Transverse colon (tissue), 4 donors: Measurements from ENCODE around the gene RHOBTB3. TPM values are rescaled to one million over a fixed set of nuclear protein-coding genes. Genes with fewer than 3 reads are reported as not detected.

Source experiments
- DNase-seq: peaks from one replicate; pipeline ENCODE4 v3.0.0-alpha.2; 2019
- H3K27ac ChIP-seq, 4 donors: fragments of 200-600 bp; sonication (generic); 2 replicates each; pipeline ENCODE4 v1.5.1; 2016 to 2018; ENCODE audit warnings: inconsistent platforms in 4 of 4
- H3K27me3 ChIP-seq: fragments of 200-600 bp; sonication (generic); 2 replicates; pipeline ENCODE4 v1.5.1; 2017; ENCODE audit warnings: inconsistent platforms
- H3K36me3 ChIP-seq, 4 donors: fragments of 200-600 bp; sonication (generic); 2 replicates each; pipeline ENCODE4 v1.5.1; 2017 to 2019; ENCODE audit warnings: inconsistent platforms in 4 of 4
- H3K4me1 ChIP-seq, 4 donors: fragments of 200-600 bp; sonication (generic); 2 replicates each; pipeline ENCODE4 v1.5.1; 2017 to 2020; ENCODE audit warnings: inconsistent platforms in 4 of 4
- H3K4me3 ChIP-seq, 4 donors: fragments of 200-600 bp; sonication (generic); 1 replicate in 1 of 4; 2 replicates in 3 of 4; pipeline versions ENCODE4 v1.5.1 to v1.6.1; 2017 to 2019; ENCODE audit warnings: inconsistent platforms in 4 of 4
- H3K9me3 ChIP-seq, 2 donors: fragments of 200-600 bp; sonication (generic); 2 replicates each; pipeline ENCODE4 v1.5.1; 2017 to 2019; ENCODE audit warnings: inconsistent platforms in 2 of 2
- EP300 ChIP-seq: sonication (generic); formaldehyde crosslinking; IDR thresholded peaks from one replicate; pipeline ENCODE4 v1.6.1; 2017; ENCODE audit warnings: antibody characterized with exemption, low read depth
- POLR2A ChIP-seq: fragments of 450-650 bp; IDR thresholded peaks from one replicate; pipeline ENCODE4 v1.6.1; 2016; ENCODE audit warnings: antibody characterized with exemption, mild to moderate bottlenecking, moderate library complexity
- POLR2AphosphoS5 ChIP-seq, 3 donors: sonication (generic); formaldehyde crosslinking; IDR thresholded peaks; one replicate each; pipeline ENCODE4 v1.6.1; 2016; ENCODE audit warnings: antibody characterized with exemption in 3 of 3
- WGBS, 2 donors: methylation state at CpG; one replicate each; pipeline ENCODE4 v1.1.5; 2018; ENCODE audit warnings: low coverage in 1 of 2; 5-methylcytosine and 5-hydroxymethylcytosine counted together
- in situ Hi-C, 4 donors: fragments of 200-750 bp; cut with MboI; loops; one replicate each; pipeline versions ENCODE4 v1.15.0 to v1.15.1; 2017; ENCODE audit warnings: low sequenced_read_pairs in 3 of 4, low pct_ligation_motif_present in 1 of 4, low pct_unique_long_range_greater_than_20kb in 1 of 4
- intact Hi-C: fragments of 100-400 bp; cut with DNase I; formaldehyde crosslinking; loops from one replicate; pipeline ENCODE4 v1.15.1; 2023; ENCODE audit warnings: low total_unique reads
- total RNA-seq, 4 donors: library from RNA; depleted of rRNA; stranded (reverse); fragments of >200 nt; gene quantifications; one replicate each; pipeline ENCODE4 v1.1.0, GENCODE V29; 2016
- TF ChIP-seq, protein P1 (sequence below), 5 experiments: fragments of 200-600 bp in 3 of 5; fragments of 450-650 bp in 2 of 5; sonication (generic) in 3 of 5; IDR thresholded peaks; 1 replicate in 2 of 5; 2 replicates in 3 of 5; pipeline ENCODE4 v1.5.1; 2016 to 2017; ENCODE audit warnings: antibody characterized with exemption in 5 of 5, inconsistent platforms in 3 of 5, mild to moderate bottlenecking in 2 of 5, moderate library complexity in 1 of 5

The RHOBTB3 gene
- total RNA-seq, 4 donors from 2014 or later: 53.0 to 143 (median 84.2) TPM

DNA sequence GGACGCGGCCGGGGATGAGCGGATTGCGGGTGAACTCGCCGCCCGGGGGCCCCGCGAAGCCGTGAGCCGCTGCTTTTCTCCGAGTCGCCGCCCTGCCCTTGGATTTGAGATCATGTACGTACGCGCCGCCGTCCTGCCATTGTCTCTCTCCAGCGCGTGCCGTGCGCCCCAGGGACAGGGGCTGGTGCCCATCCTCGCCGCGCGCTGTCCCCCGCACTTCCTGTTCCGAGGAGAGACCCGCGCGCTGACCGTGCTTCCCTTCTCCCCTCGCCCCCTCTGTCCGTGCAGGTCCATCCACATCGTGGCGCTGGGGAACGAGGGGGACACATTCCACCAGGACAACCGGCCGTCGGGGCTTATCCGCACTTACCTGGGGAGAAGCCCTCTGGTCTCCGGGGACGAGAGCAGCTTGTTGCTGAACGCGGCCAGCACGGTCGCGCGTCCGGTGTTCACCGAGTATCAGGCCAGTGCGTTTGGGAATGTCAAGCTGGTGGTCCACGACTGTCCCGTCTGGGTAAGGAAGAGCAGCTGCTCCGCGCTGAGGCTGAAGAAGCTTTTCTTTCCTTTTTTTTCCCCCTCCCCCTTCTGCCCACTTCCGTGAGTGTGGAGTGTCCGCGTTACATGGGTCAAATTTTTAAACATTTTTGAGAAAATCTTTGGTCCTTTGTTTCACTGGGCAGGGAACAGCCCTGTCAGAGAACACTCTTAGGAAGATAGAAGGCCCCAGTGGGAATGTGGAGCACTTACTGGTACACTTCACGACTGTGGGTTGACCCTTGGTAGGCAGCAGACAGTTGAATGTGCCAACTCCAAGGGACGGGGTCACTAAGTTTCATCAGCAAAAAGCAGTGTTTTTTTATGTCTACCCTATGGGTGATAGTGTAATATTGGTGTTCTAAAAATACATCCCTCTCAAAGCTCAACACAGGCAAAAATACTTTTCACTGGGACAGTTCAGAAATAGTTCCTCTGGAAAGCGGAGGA, 727 bp downstream of the RHOBTB3 start:
- TF ChIP-seq POLR2A (no peak), POLR2AphosphoS5 (IDR thresholded peaks at IDR 0.05) (peak in 2 of 3 donors; percentile 10 to 13)
- WGBS, 2 donors: 2 to 6% methylated on average over 3 to 46 of the region's 64 CpGs
- Histone ChIP-seq H3K4me3 (peak overlapping the region; percentile 79 to 95 (median 84)), H3K4me1 (peaks cover 4 to 79% (median 48%) of the 10 kb centered on the region in 4 donors), H3K36me3 (no peaks in the 10 kb centered on the region), H3K27me3 (no peaks in the 10 kb centered on the region), H3K27ac (peak overlapping the region; percentile 93 to 95 (median 94)), H3K9me3 (no peaks in the 10 kb centered on the region)
- DNase-seq: peak; percentile 56
- in situ Hi-C loops: no loop called here
- intact Hi-C loops: loop anchor here (10.0 kb wide), 1 partner anchor 67 kb away; no protein-coding TSS in a partner anchor

DNA sequence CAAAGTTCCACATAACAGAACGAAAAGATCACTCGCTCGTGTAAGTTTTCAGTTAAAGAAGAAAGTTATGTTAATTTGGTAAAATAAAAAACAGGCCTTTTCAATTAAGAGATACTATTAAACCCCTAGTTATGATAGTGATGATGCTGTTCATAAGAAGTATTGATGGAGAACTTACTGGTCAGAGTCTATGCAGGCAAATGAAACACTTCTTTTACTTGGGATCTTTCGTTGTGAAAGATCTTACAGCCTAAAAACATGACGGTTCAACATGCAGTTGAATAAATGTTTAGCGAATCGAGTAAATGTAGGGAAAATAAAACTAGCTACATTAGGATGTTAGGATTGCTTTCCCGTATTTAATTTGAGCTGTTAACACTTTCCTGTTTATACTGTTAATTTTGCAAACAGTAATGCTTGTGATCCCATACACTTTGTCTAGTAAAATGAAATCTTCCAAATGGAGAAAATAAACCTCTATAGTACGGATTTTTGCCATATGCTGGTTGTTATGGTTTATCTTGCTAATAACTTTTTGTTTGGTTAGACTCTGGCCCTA, 2.0 kb downstream of the RHOBTB3 start:
- H3K4me3 ChIP-seq: peak overlapping the region in 3 of 4 donors; percentile 79 to 95 (median 86)
- H3K9me3 ChIP-seq: no peaks in the 10 kb centered on the region
- peak overlapping the region; percentile 93 to 95 (median 94) for H3K27ac ChIP-seq
- DNase-seq: no peak
- intact Hi-C loops: loop anchor here (10.0 kb wide), 1 partner anchor 68 kb away; no protein-coding TSS in a partner anchor
- no peaks in the 10 kb centered on the region for H3K27me3 ChIP-seq
- H3K36me3 ChIP-seq: peaks cover 0 to under 1% (median 0%) of the 10 kb centered on the region in 4 donors
- in situ Hi-C loops: no loop called here
- H3K4me1 ChIP-seq: peaks cover 0 to 72% (median 44%) of the 10 kb centered on the region in 4 donors
- no peak for TF ChIP-seq EP300
- no peak for TF ChIP-seq POLR2AphosphoS5 (IDR thresholded peaks at IDR 0.05)
- TF ChIP-seq, protein P1, sequence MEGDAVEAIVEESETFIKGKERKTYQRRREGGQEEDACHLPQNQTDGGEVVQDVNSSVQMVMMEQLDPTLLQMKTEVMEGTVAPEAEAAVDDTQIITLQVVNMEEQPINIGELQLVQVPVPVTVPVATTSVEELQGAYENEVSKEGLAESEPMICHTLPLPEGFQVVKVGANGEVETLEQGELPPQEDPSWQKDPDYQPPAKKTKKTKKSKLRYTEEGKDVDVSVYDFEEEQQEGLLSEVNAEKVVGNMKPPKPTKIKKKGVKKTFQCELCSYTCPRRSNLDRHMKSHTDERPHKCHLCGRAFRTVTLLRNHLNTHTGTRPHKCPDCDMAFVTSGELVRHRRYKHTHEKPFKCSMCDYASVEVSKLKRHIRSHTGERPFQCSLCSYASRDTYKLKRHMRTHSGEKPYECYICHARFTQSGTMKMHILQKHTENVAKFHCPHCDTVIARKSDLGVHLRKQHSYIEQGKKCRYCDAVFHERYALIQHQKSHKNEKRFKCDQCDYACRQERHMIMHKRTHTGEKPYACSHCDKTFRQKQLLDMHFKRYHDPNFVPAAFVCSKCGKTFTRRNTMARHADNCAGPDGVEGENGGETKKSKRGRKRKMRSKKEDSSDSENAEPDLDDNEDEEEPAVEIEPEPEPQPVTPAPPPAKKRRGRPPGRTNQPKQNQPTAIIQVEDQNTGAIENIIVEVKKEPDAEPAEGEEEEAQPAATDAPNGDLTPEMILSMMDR (IDR thresholded peaks at IDR 0.05): no peak
- TF ChIP-seq POLR2A: no peak
- 42 to 43% methylated on average over 9 of the region's 9 CpGs for WGBS, 2 donors

GRCh38 chr5:95734187-95734586, 3.1 kb downstream of the RHOBTB3 start:
- TF ChIP-seq, protein P1 (IDR thresholded peaks at IDR 0.05): no peak
- no peaks in the 10 kb centered on the region for H3K27me3 ChIP-seq
- H3K4me3 ChIP-seq: peak overlapping the region in 3 of 4 donors; percentile 6 to 95 (median 79)
- H3K36me3 ChIP-seq: peaks cover 0 to 5% (median 0%) of the 10 kb centered on the region in 4 donors
- no peaks in the 10 kb centered on the region for H3K9me3 ChIP-seq
- intact Hi-C loops: loop anchor here (10.0 kb wide), 1 partner anchor 69 kb away; no protein-coding TSS in a partner anchor
- peaks cover 0 to 64% (median 38%) of the 10 kb centered on the region in 4 donors for H3K4me1 ChIP-seq
- 40 to 50% methylated on average over 2 of the region's 2 CpGs for WGBS, 2 donors
- peak overlapping the region; percentile 93 to 95 (median 94) for H3K27ac ChIP-seq
- DNase-seq: no peak
- in situ Hi-C loops: no loop called here

- no peak for DNase-seq
- peak overlapping the region; percentile 93 to 95 (median 94) for H3K27ac ChIP-seq
- no peaks in the 10 kb centered on the region for H3K9me3 ChIP-seq
- H3K4me3 ChIP-seq: peak overlapping the region in 2 of 4 donors; percentile 6 to 95
- H3K36me3 ChIP-seq: peaks cover 0 to 5% (median 0%) of the 10 kb centered on the region in 4 donors
- intact Hi-C loops: loop anchor here (10.0 kb wide), 1 partner anchor 70 kb away; no protein-coding TSS in a partner anchor
- H3K4me1 ChIP-seq: peaks cover 0 to 58% (median 38%) of the 10 kb centered on the region in 4 donors
- no peaks in the 10 kb centered on the region for H3K27me3 ChIP-seq
- 13 to 40% methylated on average over 1 to 2 of the region's 2 CpGs for WGBS, 2 donors
- TF ChIP-seq EP300 (no peak), POLR2AphosphoS5 (IDR thresholded peaks at IDR 0.05) (peak in 1 of 3 donors; percentile 32)
- in situ Hi-C loops: no loop called here
These were observed 3.8 kb downstream of the RHOBTB3 start for GRCh38 chr5:95734906-95735305.

GRCh38 chr5:95735406-95735805, 4.3 kb downstream of the RHOBTB3 start:
- no peak for TF ChIP-seq POLR2A
- TF ChIP-seq EP300: no peak
- TF ChIP-seq, protein P1 (IDR thresholded peaks at IDR 0.05): no peak
- TF ChIP-seq POLR2AphosphoS5 (IDR thresholded peaks at IDR 0.05): no peak
- Histone ChIP-seq H3K4me1 (peaks cover 0 to 53% (median 33%) of the 10 kb centered on the region in 4 donors), H3K4me3 (peak overlapping the region in 2 of 4 donors; percentile 6 to 95), H3K36me3 (peaks cover 0 to 5% (median 0%) of the 10 kb centered on the region in 4 donors), H3K27me3 (no peaks in the 10 kb centered on the region), H3K27ac (peak overlapping the region; percentile 93 to 95 (median 94)), H3K9me3 (no peaks in the 10 kb centered on the region)
- DNase-seq: no peak
- in situ Hi-C loops: no loop called here
- intact Hi-C loops: loop anchor here (10.0 kb wide), 1 partner anchor 71 kb away; no protein-coding TSS in a partner anchor
- 0 to 31% methylated on average over 1 of the region's 1 CpG for WGBS, 2 donors
